Liver (tissue), 9 donors: Measurements from ENCODE around the gene ABL1. TPM values are rescaled to one million over a fixed set of nuclear protein-coding genes. Genes with fewer than 3 reads are reported as not detected.

Experiments used
- DNase-seq: peaks from one replicate; pipeline ENCODE4 v3.0.0-alpha.2; 2017; ENCODE audit warnings: low spot score
- H3K27ac ChIP-seq, 2 donors: one replicate each; pipeline ENCODE4 v1.7.0; 2013; ENCODE audit warnings: inconsistent platforms in 2 of 2, low read length in 2 of 2, control low read depth in 1 of 2, low read depth in 1 of 2, mild to moderate bottlenecking in 1 of 2
- H3K27me3 ChIP-seq, 4 donors: one replicate each; pipeline versions ENCODE4 v1.6.1 to v1.7.0; 2013; ENCODE audit warnings: low read length in 3 of 4, inconsistent platforms in 1 of 4, mild to moderate bottlenecking in 1 of 4, moderate library complexity in 1 of 4; ENCODE audit not compliant: control insufficient read depth in 4 of 4, insufficient read depth in 4 of 4
- H3K36me3 ChIP-seq, 4 donors: one replicate each; pipeline versions ENCODE4 v1.6.1 to v1.7.0; 2013; ENCODE audit warnings: low read length in 3 of 4, mild to moderate bottlenecking in 3 of 4, low read depth in 1 of 4, moderate library complexity in 1 of 4; ENCODE audit not compliant: control insufficient read depth in 4 of 4, insufficient read depth in 3 of 4
- H3K4me1 ChIP-seq, 4 donors: one replicate each; pipeline versions ENCODE4 v1.6.1 to v1.7.0; 2013; ENCODE audit warnings: low read length in 3 of 4, mild to moderate bottlenecking in 3 of 4, moderate library complexity in 1 of 4; ENCODE audit not compliant: control insufficient read depth in 4 of 4, insufficient read depth in 4 of 4
- H3K4me3 ChIP-seq, 3 donors: one replicate each; pipeline versions ENCODE4 v1.6.1 to v1.7.0; 2013; ENCODE audit warnings: low read length in 3 of 3, control low read depth in 1 of 3, low read depth in 1 of 3, mild to moderate bottlenecking in 1 of 3
- H3K9ac ChIP-seq, 2 donors: one replicate each; pipeline ENCODE4 v1.7.0; 2013; ENCODE audit warnings: low read length in 2 of 2, mild to moderate bottlenecking in 2 of 2, moderate library complexity in 2 of 2, control low read depth in 1 of 2, low read depth in 1 of 2
- H3K9me3 ChIP-seq, 4 donors: one replicate each; pipeline versions ENCODE4 v1.6.1 to v1.7.0; 2013; ENCODE audit warnings: low read length in 3 of 4; ENCODE audit not compliant: control insufficient read depth in 4 of 4
- EGR1 ChIP-seq, 2 donors: IDR thresholded peaks; 2 replicates each; pipeline ENCODE4 v1.6.1; 2016 to 2018; ENCODE audit warnings: antibody characterized with exemption in 2 of 2, low read depth in 2 of 2
- FOXA1 ChIP-seq: IDR thresholded peaks from 2 replicates; pipeline ENCODE4 v1.6.1; 2016; ENCODE audit warnings: antibody characterized with exemption
- FOXA2 ChIP-seq: IDR thresholded peaks from 2 replicates; pipeline ENCODE4 v1.6.1; 2016; ENCODE audit warnings: antibody characterized with exemption
- GABPA ChIP-seq, 2 donors: IDR thresholded peaks in 1 of 2; conservative IDR thresholded peaks in 1 of 2; 2 replicates each; pipeline ENCODE4 v1.6.1; 2016; ENCODE audit warnings: antibody characterized with exemption in 2 of 2, mild to moderate bottlenecking in 1 of 2, moderate library complexity in 1 of 2
- HNF4A ChIP-seq, 2 donors: conservative IDR thresholded peaks; 2 replicates each; pipeline ENCODE4 v1.6.1; 2016; ENCODE audit warnings: antibody characterized with exemption in 2 of 2, mild to moderate bottlenecking in 2 of 2
- HNF4G ChIP-seq: IDR thresholded peaks from 2 replicates; pipeline ENCODE4 v1.6.1; 2016; ENCODE audit warnings: antibody characterized with exemption
- JUND ChIP-seq, 2 donors: IDR thresholded peaks; 2 replicates each; pipeline ENCODE4 v1.6.1; 2016; ENCODE audit warnings: antibody characterized with exemption in 2 of 2
- NR2F2 ChIP-seq: IDR thresholded peaks from 2 replicates; pipeline ENCODE4 v1.6.1; 2016; ENCODE audit warnings: antibody characterized with exemption
- RAD21 ChIP-seq, 2 donors: IDR thresholded peaks; 2 replicates each; pipeline ENCODE4 v1.6.1; 2016; ENCODE audit warnings: antibody characterized with exemption in 2 of 2, mild to moderate bottlenecking in 2 of 2
- RXRA ChIP-seq, 2 donors: IDR thresholded peaks; 2 replicates each; pipeline ENCODE4 v1.6.1; 2017 to 2018; ENCODE audit warnings: antibody characterized with exemption in 2 of 2, mild to moderate bottlenecking in 1 of 2
- SP1 ChIP-seq: IDR thresholded peaks from 2 replicates; pipeline ENCODE4 v1.6.1; 2018; ENCODE audit warnings: antibody characterized with exemption, mild to moderate bottlenecking
- TAF1 ChIP-seq: conservative IDR thresholded peaks from 2 replicates; pipeline ENCODE4 v1.6.1; 2016; ENCODE audit warnings: antibody characterized with exemption, mild to moderate bottlenecking
- YY1 ChIP-seq: IDR thresholded peaks from 2 replicates; pipeline ENCODE4 v1.6.1; 2016; ENCODE audit warnings: antibody characterized with exemption, mild to moderate bottlenecking
- WGBS: extraction: QIAGEN DNeasy Blood & Tissue Kit; methylation state at CpG from one replicate; pipeline ENCODE4 v1.1.7; 2013; 5-methylcytosine and 5-hydroxymethylcytosine counted together
- polyA plus RNA-seq, 2 donors: library from polyadenylated mRNA; stranded (reverse) in 1 of 2; unstranded in 1 of 2; fragments of 200-250 nt in 1 of 2; fragments of >200 nt in 1 of 2; fragmentation: Nextera tagmentation in 1 of 2; extraction: Ambion mirVana in 1 of 2; gene quantifications; one replicate each; pipeline versions ENCODE4 v1.2.1 to v1.2.3, GENCODE V29; 2013 to 2015
- total RNA-seq, 2 donors: library from RNA; depleted of rRNA; stranded (reverse); fragments of >200 nt; gene quantifications; one replicate each; pipeline ENCODE4 v1.2.3, GENCODE V29; 2014
- TF ChIP-seq, protein P1 (sequence below): IDR thresholded peaks from 2 replicates; pipeline ENCODE4 v1.6.1; 2016; ENCODE audit warnings: antibody characterized with exemption
- TF ChIP-seq, protein P2 (sequence below): IDR thresholded peaks from 2 replicates; pipeline ENCODE4 v1.6.1; 2016; ENCODE audit warnings: antibody characterized with exemption
- TF ChIP-seq, protein P3 (sequence below): IDR thresholded peaks from 2 replicates; pipeline ENCODE4 v1.6.1; 2016; ENCODE audit warnings: antibody characterized with exemption, mild to moderate bottlenecking
- TF ChIP-seq, protein P4 (sequence below): IDR thresholded peaks from 2 replicates; pipeline ENCODE4 v1.6.1; 2016; ENCODE audit warnings: antibody characterized with exemption
- TF ChIP-seq, protein P5 (sequence below): fragments of 150-350 bp; IDR thresholded peaks from 2 replicates; pipeline ENCODE4 v1.5.1; 2017; ENCODE audit warnings: improper control_type of control experiment, low read depth, low read length; ENCODE audit not compliant: missing input control
- donor health status: healthy.
- donor health status: healthy.
- donor health status: healthy.
- donor health status: healthy.
- donor health status: healthy.

ABL1 gene
- total and polyA plus RNA-seq, 4 donors = 4.2 to 14.2 (median 10.9) TPM

DNA sequence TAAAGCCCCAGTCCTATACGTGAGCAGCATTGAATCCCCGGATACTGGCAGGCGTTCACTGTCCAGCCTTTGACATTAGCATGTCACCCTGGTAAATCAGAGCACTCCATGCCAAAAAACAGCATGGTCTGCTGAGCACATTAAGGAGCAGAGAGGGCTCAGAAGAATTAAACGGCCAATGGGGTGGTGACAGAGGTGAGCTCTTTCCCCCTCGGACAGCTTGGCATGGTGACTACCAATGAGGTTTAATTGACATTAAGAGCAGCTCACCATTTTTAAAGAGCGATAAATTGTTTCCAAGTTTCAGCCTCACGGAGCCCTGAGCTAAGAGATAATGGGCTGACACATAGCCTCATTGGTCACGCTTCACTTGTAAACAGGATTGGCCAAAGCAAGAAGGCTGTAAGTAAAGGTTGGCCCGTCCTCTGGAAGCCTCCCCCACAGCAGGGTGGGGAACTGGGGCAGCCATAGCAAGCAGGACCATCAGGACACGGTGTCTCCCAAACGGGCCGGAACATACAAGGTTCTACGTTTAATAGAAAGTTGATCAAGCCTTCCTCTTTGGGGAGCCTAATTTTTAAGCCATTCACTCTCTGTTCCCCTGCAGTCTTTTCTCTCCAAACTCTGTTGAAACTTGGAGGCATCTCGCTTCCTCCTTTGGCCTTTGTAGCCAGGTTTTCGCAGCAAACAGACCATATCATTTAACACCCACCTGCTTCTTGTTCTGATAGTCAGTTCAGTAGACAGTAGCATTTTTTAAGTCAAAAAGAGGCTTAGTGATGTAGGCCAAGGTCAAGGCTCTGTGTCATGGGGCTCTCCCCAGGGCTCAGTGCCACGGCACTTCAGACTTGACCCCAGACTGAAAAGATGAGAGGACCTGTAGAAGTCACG, 35.7 kb downstream of the ABL1 start:
- no peak for TF ChIP-seq GABPA (IDR thresholded peaks at IDR 0.05 in 1 of 2, conservative IDR thresholded peaks at IDR 0.05 in 1 of 2)
- no peak for TF ChIP-seq FOXA1
- no peak for TF ChIP-seq JUND (IDR thresholded peaks at IDR 0.05)
- no peak for TF ChIP-seq EGR1 (IDR thresholded peaks at IDR 0.05; ENCODE audit: low read depth in 2 of 2)
- TF ChIP-seq, protein P1, sequence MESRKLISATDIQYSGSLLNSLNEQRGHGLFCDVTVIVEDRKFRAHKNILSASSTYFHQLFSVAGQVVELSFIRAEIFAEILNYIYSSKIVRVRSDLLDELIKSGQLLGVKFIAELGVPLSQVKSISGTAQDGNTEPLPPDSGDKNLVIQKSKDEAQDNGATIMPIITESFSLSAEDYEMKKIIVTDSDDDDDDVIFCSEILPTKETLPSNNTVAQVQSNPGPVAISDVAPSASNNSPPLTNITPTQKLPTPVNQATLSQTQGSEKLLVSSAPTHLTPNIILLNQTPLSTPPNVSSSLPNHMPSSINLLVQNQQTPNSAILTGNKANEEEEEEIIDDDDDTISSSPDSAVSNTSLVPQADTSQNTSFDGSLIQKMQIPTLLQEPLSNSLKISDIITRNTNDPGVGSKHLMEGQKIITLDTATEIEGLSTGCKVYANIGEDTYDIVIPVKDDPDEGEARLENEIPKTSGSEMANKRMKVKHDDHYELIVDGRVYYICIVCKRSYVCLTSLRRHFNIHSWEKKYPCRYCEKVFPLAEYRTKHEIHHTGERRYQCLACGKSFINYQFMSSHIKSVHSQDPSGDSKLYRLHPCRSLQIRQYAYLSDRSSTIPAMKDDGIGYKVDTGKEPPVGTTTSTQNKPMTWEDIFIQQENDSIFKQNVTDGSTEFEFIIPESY = no peak
- TF ChIP-seq, protein P2, sequence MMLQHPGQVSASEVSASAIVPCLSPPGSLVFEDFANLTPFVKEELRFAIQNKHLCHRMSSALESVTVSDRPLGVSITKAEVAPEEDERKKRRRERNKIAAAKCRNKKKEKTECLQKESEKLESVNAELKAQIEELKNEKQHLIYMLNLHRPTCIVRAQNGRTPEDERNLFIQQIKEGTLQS = no peak
- TF ChIP-seq TAF1 = no peak
- TF ChIP-seq NR2F2 = no peak
- TF ChIP-seq HNF4A (conservative IDR thresholded peaks at IDR 0.05) = no peak
- no peak for TF ChIP-seq SP1
- TF ChIP-seq, protein P3, sequence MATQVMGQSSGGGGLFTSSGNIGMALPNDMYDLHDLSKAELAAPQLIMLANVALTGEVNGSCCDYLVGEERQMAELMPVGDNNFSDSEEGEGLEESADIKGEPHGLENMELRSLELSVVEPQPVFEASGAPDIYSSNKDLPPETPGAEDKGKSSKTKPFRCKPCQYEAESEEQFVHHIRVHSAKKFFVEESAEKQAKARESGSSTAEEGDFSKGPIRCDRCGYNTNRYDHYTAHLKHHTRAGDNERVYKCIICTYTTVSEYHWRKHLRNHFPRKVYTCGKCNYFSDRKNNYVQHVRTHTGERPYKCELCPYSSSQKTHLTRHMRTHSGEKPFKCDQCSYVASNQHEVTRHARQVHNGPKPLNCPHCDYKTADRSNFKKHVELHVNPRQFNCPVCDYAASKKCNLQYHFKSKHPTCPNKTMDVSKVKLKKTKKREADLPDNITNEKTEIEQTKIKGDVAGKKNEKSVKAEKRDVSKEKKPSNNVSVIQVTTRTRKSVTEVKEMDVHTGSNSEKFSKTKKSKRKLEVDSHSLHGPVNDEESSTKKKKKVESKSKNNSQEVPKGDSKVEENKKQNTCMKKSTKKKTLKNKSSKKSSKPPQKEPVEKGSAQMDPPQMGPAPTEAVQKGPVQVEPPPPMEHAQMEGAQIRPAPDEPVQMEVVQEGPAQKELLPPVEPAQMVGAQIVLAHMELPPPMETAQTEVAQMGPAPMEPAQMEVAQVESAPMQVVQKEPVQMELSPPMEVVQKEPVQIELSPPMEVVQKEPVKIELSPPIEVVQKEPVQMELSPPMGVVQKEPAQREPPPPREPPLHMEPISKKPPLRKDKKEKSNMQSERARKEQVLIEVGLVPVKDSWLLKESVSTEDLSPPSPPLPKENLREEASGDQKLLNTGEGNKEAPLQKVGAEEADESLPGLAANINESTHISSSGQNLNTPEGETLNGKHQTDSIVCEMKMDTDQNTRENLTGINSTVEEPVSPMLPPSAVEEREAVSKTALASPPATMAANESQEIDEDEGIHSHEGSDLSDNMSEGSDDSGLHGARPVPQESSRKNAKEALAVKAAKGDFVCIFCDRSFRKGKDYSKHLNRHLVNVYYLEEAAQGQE = no peak
- no peak for TF ChIP-seq RXRA (IDR thresholded peaks at IDR 0.05)
- no peak for TF ChIP-seq RAD21 (IDR thresholded peaks at IDR 0.05)
- no peak for TF ChIP-seq FOXA2
- TF ChIP-seq, protein P4, sequence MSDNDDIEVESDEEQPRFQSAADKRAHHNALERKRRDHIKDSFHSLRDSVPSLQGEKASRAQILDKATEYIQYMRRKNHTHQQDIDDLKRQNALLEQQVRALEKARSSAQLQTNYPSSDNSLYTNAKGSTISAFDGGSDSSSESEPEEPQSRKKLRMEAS = no peak
- no peak for TF ChIP-seq YY1
- TF ChIP-seq, protein P5, sequence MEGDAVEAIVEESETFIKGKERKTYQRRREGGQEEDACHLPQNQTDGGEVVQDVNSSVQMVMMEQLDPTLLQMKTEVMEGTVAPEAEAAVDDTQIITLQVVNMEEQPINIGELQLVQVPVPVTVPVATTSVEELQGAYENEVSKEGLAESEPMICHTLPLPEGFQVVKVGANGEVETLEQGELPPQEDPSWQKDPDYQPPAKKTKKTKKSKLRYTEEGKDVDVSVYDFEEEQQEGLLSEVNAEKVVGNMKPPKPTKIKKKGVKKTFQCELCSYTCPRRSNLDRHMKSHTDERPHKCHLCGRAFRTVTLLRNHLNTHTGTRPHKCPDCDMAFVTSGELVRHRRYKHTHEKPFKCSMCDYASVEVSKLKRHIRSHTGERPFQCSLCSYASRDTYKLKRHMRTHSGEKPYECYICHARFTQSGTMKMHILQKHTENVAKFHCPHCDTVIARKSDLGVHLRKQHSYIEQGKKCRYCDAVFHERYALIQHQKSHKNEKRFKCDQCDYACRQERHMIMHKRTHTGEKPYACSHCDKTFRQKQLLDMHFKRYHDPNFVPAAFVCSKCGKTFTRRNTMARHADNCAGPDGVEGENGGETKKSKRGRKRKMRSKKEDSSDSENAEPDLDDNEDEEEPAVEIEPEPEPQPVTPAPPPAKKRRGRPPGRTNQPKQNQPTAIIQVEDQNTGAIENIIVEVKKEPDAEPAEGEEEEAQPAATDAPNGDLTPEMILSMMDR = no peak
- TF ChIP-seq HNF4G = no peak
- WGBS = 89% methylated on average over 17 of the region's 17 CpGs
- H3K4me1 ChIP-seq = peaks cover 6 to 21% (median 21%) of the 10 kb centered on the region in 4 donors

More for the DNA sequence above, 35.7 kb downstream of the ABL1 start:
- H3K36me3 ChIP-seq = peaks cover 3 to 18% (median 4%) of the 10 kb centered on the region in 4 donors
- no peak overlapping the region for H3K27ac ChIP-seq
- no peak overlapping the region for H3K9ac ChIP-seq
- DNase-seq = no peak
- no peaks in the 10 kb centered on the region for H3K27me3 ChIP-seq
- no peak overlapping the region for H3K4me3 ChIP-seq
- no peaks in the 10 kb centered on the region for H3K9me3 ChIP-seq
